ENCODE results near the gene EN1. TPM values are rescaled to one million over a fixed set of nuclear protein-coding genes. Genes with fewer than 3 reads are reported as not detected.

Gene EN1
- total and polyA plus RNA-seq, 2 of the 13 experiments (the other 11 are each of a cell fraction or from before 2014, with no cell fraction given) = not detected

DNA sequence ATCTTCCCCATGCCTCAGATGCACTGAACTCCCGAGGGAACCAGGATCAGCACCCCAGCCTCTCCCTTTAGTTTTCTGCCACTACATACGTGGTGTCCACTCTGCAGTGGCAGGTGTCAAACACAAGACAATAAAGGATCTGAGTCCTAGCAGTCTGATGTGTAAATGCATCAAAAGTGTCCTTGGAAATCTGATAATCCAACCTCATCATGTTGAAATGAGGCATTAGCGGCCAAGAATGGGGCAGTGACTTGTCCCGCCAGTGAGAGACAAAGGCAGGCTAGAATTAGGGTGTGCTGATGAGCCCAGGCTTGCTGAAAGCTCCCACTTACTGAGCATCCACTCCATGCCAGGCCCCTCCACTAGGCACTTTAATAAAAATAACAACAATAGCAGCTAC lies 52.9 kb downstream of the EN1 start (continued):
- TF ChIP-seq, protein P1, sequence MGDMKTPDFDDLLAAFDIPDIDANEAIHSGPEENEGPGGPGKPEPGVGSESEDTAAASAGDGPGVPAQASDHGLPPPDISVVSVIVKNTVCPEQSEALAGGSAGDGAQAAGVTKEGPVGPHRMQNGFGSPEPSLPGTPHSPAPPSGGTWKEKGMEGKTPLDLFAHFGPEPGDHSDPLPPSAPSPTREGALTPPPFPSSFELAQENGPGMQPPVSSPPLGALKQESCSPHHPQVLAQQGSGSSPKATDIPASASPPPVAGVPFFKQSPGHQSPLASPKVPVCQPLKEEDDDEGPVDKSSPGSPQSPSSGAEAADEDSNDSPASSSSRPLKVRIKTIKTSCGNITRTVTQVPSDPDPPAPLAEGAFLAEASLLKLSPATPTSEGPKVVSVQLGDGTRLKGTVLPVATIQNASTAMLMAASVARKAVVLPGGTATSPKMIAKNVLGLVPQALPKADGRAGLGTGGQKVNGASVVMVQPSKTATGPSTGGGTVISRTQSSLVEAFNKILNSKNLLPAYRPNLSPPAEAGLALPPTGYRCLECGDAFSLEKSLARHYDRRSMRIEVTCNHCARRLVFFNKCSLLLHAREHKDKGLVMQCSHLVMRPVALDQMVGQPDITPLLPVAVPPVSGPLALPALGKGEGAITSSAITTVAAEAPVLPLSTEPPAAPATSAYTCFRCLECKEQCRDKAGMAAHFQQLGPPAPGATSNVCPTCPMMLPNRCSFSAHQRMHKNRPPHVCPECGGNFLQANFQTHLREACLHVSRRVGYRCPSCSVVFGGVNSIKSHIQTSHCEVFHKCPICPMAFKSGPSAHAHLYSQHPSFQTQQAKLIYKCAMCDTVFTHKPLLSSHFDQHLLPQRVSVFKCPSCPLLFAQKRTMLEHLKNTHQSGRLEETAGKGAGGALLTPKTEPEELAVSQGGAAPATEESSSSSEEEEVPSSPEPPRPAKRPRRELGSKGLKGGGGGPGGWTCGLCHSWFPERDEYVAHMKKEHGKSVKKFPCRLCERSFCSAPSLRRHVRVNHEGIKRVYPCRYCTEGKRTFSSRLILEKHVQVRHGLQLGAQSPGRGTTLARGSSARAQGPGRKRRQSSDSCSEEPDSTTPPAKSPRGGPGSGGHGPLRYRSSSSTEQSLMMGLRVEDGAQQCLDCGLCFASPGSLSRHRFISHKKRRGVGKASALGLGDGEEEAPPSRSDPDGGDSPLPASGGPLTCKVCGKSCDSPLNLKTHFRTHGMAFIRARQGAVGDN (CRISPR knock-in tag; IDR thresholded peaks at IDR 0.05) = no peak
- TF ChIP-seq, protein P2, sequence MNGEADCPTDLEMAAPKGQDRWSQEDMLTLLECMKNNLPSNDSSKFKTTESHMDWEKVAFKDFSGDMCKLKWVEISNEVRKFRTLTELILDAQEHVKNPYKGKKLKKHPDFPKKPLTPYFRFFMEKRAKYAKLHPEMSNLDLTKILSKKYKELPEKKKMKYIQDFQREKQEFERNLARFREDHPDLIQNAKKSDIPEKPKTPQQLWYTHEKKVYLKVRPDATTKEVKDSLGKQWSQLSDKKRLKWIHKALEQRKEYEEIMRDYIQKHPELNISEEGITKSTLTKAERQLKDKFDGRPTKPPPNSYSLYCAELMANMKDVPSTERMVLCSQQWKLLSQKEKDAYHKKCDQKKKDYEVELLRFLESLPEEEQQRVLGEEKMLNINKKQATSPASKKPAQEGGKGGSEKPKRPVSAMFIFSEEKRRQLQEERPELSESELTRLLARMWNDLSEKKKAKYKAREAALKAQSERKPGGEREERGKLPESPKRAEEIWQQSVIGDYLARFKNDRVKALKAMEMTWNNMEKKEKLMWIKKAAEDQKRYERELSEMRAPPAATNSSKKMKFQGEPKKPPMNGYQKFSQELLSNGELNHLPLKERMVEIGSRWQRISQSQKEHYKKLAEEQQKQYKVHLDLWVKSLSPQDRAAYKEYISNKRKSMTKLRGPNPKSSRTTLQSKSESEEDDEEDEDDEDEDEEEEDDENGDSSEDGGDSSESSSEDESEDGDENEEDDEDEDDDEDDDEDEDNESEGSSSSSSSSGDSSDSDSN (CRISPR knock-in tag; IDR thresholded peaks at IDR 0.05) = no peak
- TF ChIP-seq CENPX (CRISPR knock-in tag; IDR thresholded peaks at IDR 0.05) (no peak), SSRP1 (CRISPR knock-in tag; IDR thresholded peaks at IDR 0.05) (no peak), ZNF777 (CRISPR knock-in tag; IDR thresholded peaks at IDR 0.05) (no peak), ZNF569 (CRISPR knock-in tag; IDR thresholded peaks at IDR 0.05; ENCODE audit: borderline replicate concordance) (no peak)
- TF ChIP-seq, protein P3, sequence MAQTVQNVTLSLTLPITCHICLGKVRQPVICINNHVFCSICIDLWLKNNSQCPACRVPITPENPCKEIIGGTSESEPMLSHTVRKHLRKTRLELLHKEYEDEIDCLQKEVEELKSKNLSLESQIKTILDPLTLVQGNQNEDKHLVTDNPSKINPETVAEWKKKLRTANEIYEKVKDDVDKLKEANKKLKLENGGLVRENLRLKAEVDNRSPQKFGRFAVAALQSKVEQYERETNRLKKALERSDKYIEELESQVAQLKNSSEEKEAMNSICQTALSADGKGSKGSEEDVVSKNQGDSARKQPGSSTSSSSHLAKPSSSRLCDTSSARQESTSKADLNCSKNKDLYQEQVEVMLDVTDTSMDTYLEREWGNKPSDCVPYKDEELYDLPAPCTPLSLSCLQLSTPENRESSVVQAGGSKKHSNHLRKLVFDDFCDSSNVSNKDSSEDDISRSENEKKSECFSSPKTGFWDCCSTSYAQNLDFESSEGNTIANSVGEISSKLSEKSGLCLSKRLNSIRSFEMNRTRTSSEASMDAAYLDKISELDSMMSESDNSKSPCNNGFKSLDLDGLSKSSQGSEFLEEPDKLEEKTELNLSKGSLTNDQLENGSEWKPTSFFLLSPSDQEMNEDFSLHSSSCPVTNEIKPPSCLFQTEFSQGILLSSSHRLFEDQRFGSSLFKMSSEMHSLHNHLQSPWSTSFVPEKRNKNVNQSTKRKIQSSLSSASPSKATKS (CRISPR knock-in tag; IDR thresholded peaks at IDR 0.05) = no peak
- TF ChIP-seq, protein P4, sequence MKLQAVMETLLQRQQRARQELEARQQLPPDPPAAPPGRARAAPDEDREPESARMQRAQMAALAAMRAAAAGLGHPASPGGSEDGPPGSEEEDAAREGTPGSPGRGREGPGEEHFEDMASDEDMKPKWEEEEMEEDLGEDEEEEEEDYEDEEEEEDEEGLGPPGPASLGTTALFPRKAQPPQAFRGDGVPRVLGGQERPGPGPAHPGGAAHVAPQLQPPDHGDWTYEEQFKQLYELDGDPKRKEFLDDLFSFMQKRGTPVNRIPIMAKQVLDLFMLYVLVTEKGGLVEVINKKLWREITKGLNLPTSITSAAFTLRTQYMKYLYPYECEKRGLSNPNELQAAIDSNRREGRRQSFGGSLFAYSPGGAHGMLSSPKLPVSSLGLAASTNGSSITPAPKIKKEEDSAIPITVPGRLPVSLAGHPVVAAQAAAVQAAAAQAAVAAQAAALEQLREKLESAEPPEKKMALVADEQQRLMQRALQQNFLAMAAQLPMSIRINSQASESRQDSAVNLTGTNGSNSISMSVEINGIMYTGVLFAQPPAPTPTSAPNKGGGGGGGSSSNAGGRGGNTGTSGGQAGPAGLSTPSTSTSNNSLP (IDR thresholded peaks at IDR 0.05; ENCODE audit: low read depth, low read length) = no peak

Other genes with a start within 250 kb of the EN1 start
- gene MARCO, start 94.5 kb upstream of the EN1 start, total RNA-seq (2016; rRNA removed; fragmentation: Illumina TruSeq; extraction: Trizol) = not detected in 2 replicates
- gene MARCO, start 94.5 kb upstream of the EN1 start, polyA plus RNA-seq (2011; rRNA removed) = not detected in 2 replicates